GM19467 (cell line): ENCODE results near the gene PALM3.

Source experiments
- ATAC-seq: cut with Tn5 transposase; IDR thresholded peaks from one replicate; pipeline ENCODE4 v1.9.1; 2021; ENCODE audit warnings: mild to moderate bottlenecking, moderate library complexity; ENCODE audit not compliant: unreplicated experiment

PALM3 gene

GRCh38 chr19:14004619-14005348 is 57.1 kb downstream of the PALM3 start:
- no peak for ATAC-seq
